Medulla oblongata (tissue), 1 donor: ENCODE data around the gene ARHGAP19.
"Not testable (repeated sequence)": the region's sequence is repeated elsewhere in the genome, so short reads cannot be mapped to it uniquely, and the experiment has no call there.

Experiments
- DNase-seq: peaks from one replicate; pipeline ENCODE4 v3.0.0-alpha.2; 2015; ENCODE audit errors: extremely low spot score

The ARHGAP19 gene

GRCh38 chr10:97280783-97281182, 11.7 kb downstream of the ARHGAP19 start:
- no peak for DNase-seq

GRCh38 chr10:97279121-97279815, 13.2 kb downstream of the ARHGAP19 start:
- DNase-seq, result no peak

GRCh38 chr10:97278491-97278989, 13.9 kb downstream of the ARHGAP19 start:
- peak; percentile 61 for DNase-seq

GRCh38 chr10:97277551-97277950, 14.9 kb downstream of the ARHGAP19 start:
- no peak for DNase-seq

GRCh38 chr10:97274828-97275227, 17.6 kb downstream of the ARHGAP19 start:
- no peak for DNase-seq

GRCh38 chr10:97273700-97274099, 18.7 kb downstream of the ARHGAP19 start:
- DNase-seq, result no peak

GRCh38 chr10:97270523-97271154, 21.8 kb downstream of the ARHGAP19 start:
- no peak for DNase-seq

GRCh38 chr10:97267671-97268070, 24.8 kb downstream of the ARHGAP19 start:
- no peak for DNase-seq

GRCh38 chr10:97265095-97265494, 27.3 kb downstream of the ARHGAP19 start:
- DNase-seq, result not testable (repeated sequence)

- no peak for DNase-seq
Observed at GRCh38 chr10:97263971-97264370, 28.5 kb downstream of the ARHGAP19 start.

GRCh38 chr10:97261656-97262055, 30.8 kb downstream of the ARHGAP19 start:
- no peak for DNase-seq

- no peak for DNase-seq
Observed at GRCh38 chr10:97261183-97261582, 31.3 kb downstream of the ARHGAP19 start.

GRCh38 chr10:97259119-97259518, 33.3 kb downstream of the ARHGAP19 start:
- DNase-seq, result no peak

- DNase-seq, result no peak
Observed at GRCh38 chr10:97256356-97256755, 36.1 kb downstream of the ARHGAP19 start.

- no peak for DNase-seq
Observed at GRCh38 chr10:97255512-97256293, 36.7 kb downstream of the ARHGAP19 start.

GRCh38 chr10:97254694-97255093, 37.7 kb downstream of the ARHGAP19 start:
- DNase-seq, result no peak

GRCh38 chr10:97250952-97251351, 41.5 kb downstream of the ARHGAP19 start:
- DNase-seq, result no peak

- no peak for DNase-seq
Observed at GRCh38 chr10:97243836-97244235, 48.6 kb downstream of the ARHGAP19 start.

- no peak for DNase-seq
Observed at GRCh38 chr10:97238855-97239254, 53.6 kb downstream of the ARHGAP19 start.

GRCh38 chr10:97235353-97235752, 57.1 kb downstream of the ARHGAP19 start:
- DNase-seq, result no peak

GRCh38 chr10:97234400-97234799, 58.0 kb downstream of the ARHGAP19 start:
- DNase-seq, result peak; percentile 41

GRCh38 chr10:97230146-97230545, 62.3 kb downstream of the ARHGAP19 start:
- no peak for DNase-seq
